ENCODE results near the gene STRN.

The STRN gene

GRCh38 chr2:36963734-36964133, 2.6 kb downstream of the STRN start:
- no peak for TF ChIP-seq CTCF (conservative IDR thresholded peaks at IDR 0.05; ENCODE audit: low read depth, low read length)
- DNase-seq (ENCODE audit: low read depth): no peak
- no peak overlapping the region for H3K4me3 ChIP-seq (ENCODE audit: low read depth, low read length)

GRCh38 chr2:36963106-36963505, 3.2 kb downstream of the STRN start:
- no peak overlapping the region for H3K4me3 ChIP-seq (ENCODE audit: low read depth, low read length)
- TF ChIP-seq CTCF (conservative IDR thresholded peaks at IDR 0.05; ENCODE audit: low read depth, low read length): no peak
- no peak for DNase-seq (ENCODE audit: low read depth)

- H3K4me3 ChIP-seq (ENCODE audit: low read depth, low read length): no peak overlapping the region
- TF ChIP-seq CTCF (conservative IDR thresholded peaks at IDR 0.05; ENCODE audit: low read depth, low read length): no peak
- no peak for DNase-seq (ENCODE audit: low read depth)
Observed at GRCh38 chr2:36960773-36961172, 5.6 kb downstream of the STRN start.

GRCh38 chr2:36960005-36960675, 6.2 kb downstream of the STRN start:
- TF ChIP-seq CTCF (conservative IDR thresholded peaks at IDR 0.05; ENCODE audit: low read depth, low read length): no peak
- H3K4me3 ChIP-seq (ENCODE audit: low read depth, low read length): no peak overlapping the region
- DNase-seq (ENCODE audit: low read depth): no peak

DNA sequence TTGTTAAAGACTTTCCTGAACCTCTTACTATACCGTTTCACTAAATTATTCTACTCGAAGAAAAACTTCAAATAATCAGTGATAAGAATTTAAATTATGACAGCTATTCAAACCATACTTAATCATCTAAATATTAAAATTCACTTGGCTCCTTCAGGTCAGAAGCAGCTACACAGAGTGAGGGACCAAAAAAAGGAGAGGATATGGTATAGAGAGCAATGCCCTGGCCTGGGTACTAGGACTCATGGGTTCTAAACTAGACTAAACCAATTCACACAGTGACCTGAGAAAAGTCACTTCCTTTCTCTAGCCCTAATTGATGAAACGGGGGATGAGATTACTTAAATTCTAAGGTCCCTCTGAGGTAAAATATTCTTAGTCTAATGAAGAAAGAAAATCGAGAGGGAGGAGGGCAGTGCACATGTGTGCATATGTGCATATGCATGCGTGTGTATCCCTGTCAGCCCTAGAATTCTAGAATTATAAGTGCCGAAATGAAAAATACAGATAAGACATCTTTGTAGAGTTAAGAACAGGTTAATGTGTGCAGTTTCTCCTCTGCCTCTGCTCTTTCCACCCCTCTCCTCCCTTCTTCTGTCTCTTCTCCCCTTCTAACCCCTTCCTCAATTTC, 11.2 kb downstream of the STRN start:
- H3K4me3 ChIP-seq (ENCODE audit: low read depth, low read length): no peak overlapping the region
- TF ChIP-seq CTCF (conservative IDR thresholded peaks at IDR 0.05; ENCODE audit: low read depth, low read length): no peak
- no peak for DNase-seq (ENCODE audit: low read depth)

DNA sequence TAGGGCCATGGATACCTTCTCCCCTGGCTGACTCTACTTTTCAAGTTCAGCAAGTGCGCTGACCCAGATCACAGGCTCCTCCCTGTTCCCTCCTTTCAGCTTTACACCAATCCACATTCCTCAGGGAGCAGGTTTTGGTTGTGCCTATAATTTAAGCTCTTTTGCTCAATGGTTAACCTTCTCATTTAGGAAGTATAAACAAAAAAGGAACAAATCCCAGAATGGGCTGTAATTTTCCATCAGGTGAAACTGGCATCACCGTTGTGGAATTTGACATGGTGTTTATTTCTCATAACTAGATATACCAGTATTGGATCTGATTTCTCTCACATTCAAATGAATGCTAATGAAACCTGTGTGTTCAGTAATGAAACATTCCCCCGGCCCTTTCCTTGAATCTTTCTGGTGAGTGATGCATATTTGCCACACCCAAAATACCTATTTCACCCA, 13.6 kb downstream of the STRN start:
- TF ChIP-seq CTCF (conservative IDR thresholded peaks at IDR 0.05; ENCODE audit: low read depth, low read length): no peak
- H3K4me3 ChIP-seq (ENCODE audit: low read depth, low read length): no peak overlapping the region
- DNase-seq (ENCODE audit: low read depth): no peak

DNA sequence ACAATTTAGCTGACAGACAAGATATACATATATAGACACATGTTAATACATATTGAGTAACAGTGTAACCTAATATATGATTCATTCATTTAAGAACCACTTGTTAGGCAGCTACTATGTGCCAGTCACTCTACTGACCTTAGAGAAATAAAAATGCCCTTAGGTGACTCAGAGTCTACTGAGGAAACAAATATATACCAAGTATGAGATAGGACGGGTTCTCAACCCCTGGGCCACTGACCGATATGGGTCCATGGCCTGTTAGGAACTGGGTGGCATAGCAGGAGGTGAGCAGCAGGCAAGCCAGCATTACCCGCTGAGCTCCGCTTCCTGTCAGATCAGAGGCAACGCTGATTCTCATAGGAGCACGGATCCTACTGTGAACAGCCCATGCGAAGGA, 14.8 kb downstream of the STRN start:
- H3K4me3 ChIP-seq (ENCODE audit: low read depth, low read length): no peak overlapping the region
- DNase-seq (ENCODE audit: low read depth): peak; percentile 47
- TF ChIP-seq CTCF (conservative IDR thresholded peaks at IDR 0.05; ENCODE audit: low read depth, low read length): no peak

Data from choroid plexus epithelial cell (primary cell).